Upper lobe of left lung (tissue), 6 donors: Measurements from ENCODE around the gene DSTYK. TPM values are rescaled to one million over a fixed set of nuclear protein-coding genes. Genes with fewer than 3 reads are reported as not detected.

Experiments
- ATAC-seq, 2 donors: fragments of 200-7000 bp; cut with Tn5 transposase; one replicate each; pipeline ENCODE4 v1.9.1; 2022; ENCODE audit warnings: mild to moderate bottlenecking in 2 of 2, moderate library complexity in 2 of 2; ENCODE audit not compliant: low FRiP score in 2 of 2
- DNase-seq, 2 donors: peaks; one replicate each; pipeline ENCODE4 v3.0.0-alpha.2; 2019 to 2020
- H3K27ac ChIP-seq, 4 donors: fragments of 200-600 bp; sonication (generic); one replicate each; pipeline ENCODE4 v1.5.1; 2016 to 2019
- H3K27me3 ChIP-seq, 4 donors: fragments of 200-600 bp; sonication (generic); one replicate each; pipeline ENCODE4 v1.5.1; 2017 to 2019
- H3K36me3 ChIP-seq, 4 donors: fragments of 200-600 bp; sonication (generic); one replicate each; pipeline ENCODE4 v1.5.1; 2016 to 2019
- H3K4me1 ChIP-seq, 4 donors: fragments of 200-600 bp; sonication (generic); one replicate each; pipeline ENCODE4 v1.5.1; 2018 to 2019
- H3K4me3 ChIP-seq, 4 donors: fragments of 200-600 bp; sonication (generic); one replicate each; pipeline ENCODE4 v1.5.1; 2017 to 2019; ENCODE audit warnings: mild to moderate bottlenecking in 2 of 4, moderate library complexity in 1 of 4
- H3K9me3 ChIP-seq, 4 donors: fragments of 200-600 bp; sonication (generic); one replicate each; pipeline ENCODE4 v1.5.1; 2018 to 2019
- CTCF ChIP-seq, 6 experiments: fragments of 450-650 bp in 4 of 6; fragments of 200-600 bp in 2 of 6; sonication (generic) in 2 of 6; IDR thresholded peaks; one replicate each; pipeline ENCODE4 v1.5.1; 2016 to 2019; ENCODE audit warnings: antibody characterized with exemption in 6 of 6
- EP300 ChIP-seq, 4 donors: sonication (generic); formaldehyde crosslinking; IDR thresholded peaks; one replicate each; pipeline ENCODE4 v1.5.1; 2017; ENCODE audit warnings: antibody characterized with exemption in 4 of 4, control low read depth in 2 of 4
- POLR2A ChIP-seq, 4 donors: fragments of 450-650 bp; IDR thresholded peaks; one replicate each; pipeline ENCODE4 v1.5.1; 2016 to 2017; ENCODE audit warnings: antibody characterized with exemption in 4 of 4, mild to moderate bottlenecking in 2 of 4
- POLR2AphosphoS5 ChIP-seq, 2 donors: sonication (generic); formaldehyde crosslinking; IDR thresholded peaks; one replicate each; pipeline ENCODE4 v1.5.1; 2017; ENCODE audit warnings: antibody characterized with exemption in 2 of 2
- WGBS, 2 donors: methylation state at CpG; one replicate each; pipeline ENCODE4 v1.1.5; 2017 to 2018; 5-methylcytosine and 5-hydroxymethylcytosine counted together
- total RNA-seq, 6 donors: library from RNA; depleted of rRNA in 4 of 6; stranded (reverse); fragments of >200 nt in 4 of 6; gene quantifications; one replicate each; pipeline versions ENCODE4 v1.1.0 to v1.2.1, GENCODE V29; 2016 to 2021
- donor health status: DM: no; HTN: no; CAD: no; lungs with moderate emphysema.
- donor health status: DM: no; HTN: yes; CAD: no; lungs with severe emphysema.

The DSTYK gene
- total RNA-seq, 6 donors from 2014 or later: 8.4 to 15.7 (median 10.6) TPM

GRCh38 chr1:205241366-205242030 lies 30.0 kb upstream of the DSTYK start:
- Histone ChIP-seq H3K9me3 (no peaks in the 10 kb centered on the region), H3K4me3 (no peak overlapping the region), H3K27me3 (no peaks in the 10 kb centered on the region), H3K36me3 (peaks cover 0 to 5% (median 0%) of the 10 kb centered on the region in 4 donors), H3K4me1 (peaks cover 10 to 31% (median 23%) of the 10 kb centered on the region in 4 donors), H3K27ac (no peak overlapping the region)
- DNase-seq (peak in 1 of 2 donors; percentile 76), ATAC-seq (no peak)
- 94 to 95% methylated on average over 8 to 33 of the region's 36 CpGs for WGBS, 2 donors
- TF ChIP-seq POLR2A (IDR thresholded peaks at IDR 0.05): no peak
- no peak for TF ChIP-seq EP300 (IDR thresholded peaks at IDR 0.05)
- no peak for TF ChIP-seq CTCF (IDR thresholded peaks at IDR 0.05)
- no peak for TF ChIP-seq POLR2AphosphoS5 (IDR thresholded peaks at IDR 0.05)

- no peak for DNase-seq
- Histone ChIP-seq H3K27me3 (no peaks in the 10 kb centered on the region), H3K4me3 (no peak overlapping the region), H3K4me1 (peaks cover 10 to 36% (median 25%) of the 10 kb centered on the region in 4 donors), H3K36me3 (peaks cover 0 to 5% (median 0%) of the 10 kb centered on the region in 4 donors), H3K27ac (no peak overlapping the region), H3K9me3 (no peaks in the 10 kb centered on the region)
- TF ChIP-seq POLR2A (IDR thresholded peaks at IDR 0.05): no peak
- no peak for TF ChIP-seq CTCF (IDR thresholded peaks at IDR 0.05)
- TF ChIP-seq EP300 (IDR thresholded peaks at IDR 0.05): no peak
- TF ChIP-seq POLR2AphosphoS5 (IDR thresholded peaks at IDR 0.05): no peak
- ATAC-seq: no peak
- 90 to 93% methylated on average over 3 of the region's 3 CpGs for WGBS, 2 donors
Observed at GRCh38 chr1:205240569-205240968, 29.1 kb upstream of the DSTYK start.

DNA sequence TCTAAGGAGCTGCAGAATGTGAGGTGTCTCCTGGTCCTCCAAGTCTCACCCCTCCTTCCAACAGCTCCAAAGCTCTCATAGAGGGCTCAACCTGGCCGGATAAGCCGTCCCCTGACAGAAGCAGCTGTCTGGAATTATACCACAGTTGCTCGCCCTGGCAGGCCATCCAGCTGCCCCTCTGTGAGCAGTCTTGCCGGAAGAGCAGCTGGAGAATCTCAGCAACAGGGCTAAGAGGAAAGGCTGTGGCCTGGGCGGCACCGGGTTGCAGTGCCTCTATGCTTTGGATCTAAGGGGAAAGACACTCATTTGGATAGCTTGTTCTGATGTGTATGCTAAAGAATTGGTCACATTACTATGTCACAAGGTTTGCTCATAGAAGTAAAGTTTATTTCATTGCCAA lies 28.6 kb upstream of the DSTYK start:
- peak in 1 of 2 donors; percentile 7 for DNase-seq
- no peak for ATAC-seq
- TF ChIP-seq POLR2AphosphoS5 (IDR thresholded peaks at IDR 0.05): peak; percentile 33 to 55
- peak in 1 of 4 donors; percentile 2 for TF ChIP-seq EP300 (IDR thresholded peaks at IDR 0.05)
- TF ChIP-seq CTCF (IDR thresholded peaks at IDR 0.05): no peak
- TF ChIP-seq POLR2A (IDR thresholded peaks at IDR 0.05): no peak
- no peak overlapping the region for H3K4me3 ChIP-seq
- H3K27ac ChIP-seq: no peak overlapping the region
- WGBS, 2 donors: 71 to 84% methylated on average over 4 to 6 of the region's 6 CpGs
- H3K4me1 ChIP-seq: peaks cover 10 to 37% (median 26%) of the 10 kb centered on the region in 4 donors
- no peaks in the 10 kb centered on the region for H3K9me3 ChIP-seq
- H3K36me3 ChIP-seq: peaks cover 0 to 5% (median 0%) of the 10 kb centered on the region in 4 donors
- no peaks in the 10 kb centered on the region for H3K27me3 ChIP-seq

GRCh38 chr1:205239078-205239477 lies 27.6 kb upstream of the DSTYK start:
- 57 to 58% methylated on average over 3 of the region's 3 CpGs for WGBS, 2 donors
- Histone ChIP-seq H3K27ac (peak overlapping the region in 2 of 4 donors; percentile 30 to 35), H3K27me3 (no peaks in the 10 kb centered on the region), H3K36me3 (peaks cover 0 to 5% (median 0%) of the 10 kb centered on the region in 4 donors), H3K4me3 (no peak overlapping the region), H3K4me1 (peaks cover 10 to 37% (median 26%) of the 10 kb centered on the region in 4 donors), H3K9me3 (no peaks in the 10 kb centered on the region)
- ATAC-seq (no peak), DNase-seq (no peak)
- TF ChIP-seq POLR2AphosphoS5 (IDR thresholded peaks at IDR 0.05) (no peak), POLR2A (IDR thresholded peaks at IDR 0.05) (no peak), CTCF (IDR thresholded peaks at IDR 0.05) (no peak), EP300 (IDR thresholded peaks at IDR 0.05) (no peak)
